Effector CD8-positive, alpha-beta T cell (primary cell): ENCODE measurements around the gene LDB3.
"Not testable (repeated sequence)": the region's sequence is repeated elsewhere in the genome, so short reads cannot be mapped to it uniquely, and the experiment has no call there.

Experiments used
- DNase-seq: peaks from one replicate; lab custom pipeline; 2025; lab: John Stamatoyannopoulos, UW
- total RNA-seq, 4 experiments: gene quantifications; one replicate each; lab custom pipeline; 2026; lab: John Stamatoyannopoulos, UW

LDB3 gene, protein sequence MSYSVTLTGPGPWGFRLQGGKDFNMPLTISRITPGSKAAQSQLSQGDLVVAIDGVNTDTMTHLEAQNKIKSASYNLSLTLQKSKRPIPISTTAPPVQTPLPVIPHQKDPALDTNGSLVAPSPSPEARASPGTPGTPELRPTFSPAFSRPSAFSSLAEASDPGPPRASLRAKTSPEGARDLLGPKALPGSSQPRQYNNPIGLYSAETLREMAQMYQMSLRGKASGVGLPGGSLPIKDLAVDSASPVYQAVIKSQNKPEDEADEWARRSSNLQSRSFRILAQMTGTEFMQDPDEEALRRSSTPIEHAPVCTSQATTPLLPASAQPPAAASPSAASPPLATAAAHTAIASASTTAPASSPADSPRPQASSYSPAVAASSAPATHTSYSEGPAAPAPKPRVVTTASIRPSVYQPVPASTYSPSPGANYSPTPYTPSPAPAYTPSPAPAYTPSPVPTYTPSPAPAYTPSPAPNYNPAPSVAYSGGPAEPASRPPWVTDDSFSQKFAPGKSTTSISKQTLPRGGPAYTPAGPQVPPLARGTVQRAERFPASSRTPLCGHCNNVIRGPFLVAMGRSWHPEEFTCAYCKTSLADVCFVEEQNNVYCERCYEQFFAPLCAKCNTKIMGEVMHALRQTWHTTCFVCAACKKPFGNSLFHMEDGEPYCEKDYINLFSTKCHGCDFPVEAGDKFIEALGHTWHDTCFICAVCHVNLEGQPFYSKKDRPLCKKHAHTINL
- total RNA-seq: 0 to 0.54 (median 0.23) reads per million in 4 experiments

- no peak for DNase-seq
These were observed at the start of gene LDB3 for GRCh38 chr10:86668297-86669165. TSS of gene LDB3 (plus strand) at chr10:86668511. CDS start at chr10:86668692, 181 bp downstream.

- no peak for DNase-seq
These were observed 40.0 kb upstream of the LDB3 start for GRCh38 chr10:86628311-86628710.

GRCh38 chr10:86630079-86630478, 38.2 kb upstream of the LDB3 start:
- no peak for DNase-seq

DNA sequence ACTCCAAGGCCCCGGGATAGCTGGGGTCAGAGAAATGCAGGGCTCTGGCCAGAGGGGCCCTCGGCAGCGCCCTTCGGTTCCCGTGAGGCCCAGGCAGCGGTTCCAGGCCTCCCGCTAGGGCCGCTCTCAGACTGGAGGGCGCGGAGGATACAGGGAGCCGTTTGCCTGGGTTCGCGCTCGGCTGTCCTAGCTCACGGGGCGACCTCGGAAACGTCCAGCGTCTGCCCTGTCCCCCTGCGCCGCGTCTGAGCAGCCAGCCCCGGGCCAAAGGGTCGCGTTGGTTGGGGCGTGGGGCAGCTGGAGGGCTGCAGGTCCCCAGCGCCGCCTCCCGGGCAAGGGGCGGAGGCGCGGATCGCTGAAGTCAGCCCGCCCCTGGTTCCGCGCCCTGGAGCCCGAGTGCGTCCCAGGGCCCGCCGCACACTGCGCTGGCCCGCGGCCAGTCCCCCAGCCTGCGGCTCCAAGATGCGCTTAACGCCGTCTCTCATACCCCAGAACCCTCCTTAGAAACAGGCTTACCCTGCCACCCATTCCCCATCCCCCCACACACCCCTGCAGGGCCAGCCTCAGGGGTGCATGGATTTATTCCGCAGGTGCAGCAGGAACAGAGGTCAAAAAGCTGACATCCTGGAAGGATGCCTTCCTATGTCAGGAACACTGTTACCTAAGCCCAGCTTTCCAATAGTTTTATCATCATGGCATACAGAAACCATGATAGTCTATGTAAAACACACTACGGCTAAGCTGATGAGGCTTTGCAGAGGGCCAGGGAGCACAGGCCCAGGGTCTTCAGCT, 36.1 kb upstream of the LDB3 start:
- DNase-seq: no peak

GRCh38 chr10:86632951-86633350, 35.4 kb upstream of the LDB3 start:
- no peak for DNase-seq

DNA sequence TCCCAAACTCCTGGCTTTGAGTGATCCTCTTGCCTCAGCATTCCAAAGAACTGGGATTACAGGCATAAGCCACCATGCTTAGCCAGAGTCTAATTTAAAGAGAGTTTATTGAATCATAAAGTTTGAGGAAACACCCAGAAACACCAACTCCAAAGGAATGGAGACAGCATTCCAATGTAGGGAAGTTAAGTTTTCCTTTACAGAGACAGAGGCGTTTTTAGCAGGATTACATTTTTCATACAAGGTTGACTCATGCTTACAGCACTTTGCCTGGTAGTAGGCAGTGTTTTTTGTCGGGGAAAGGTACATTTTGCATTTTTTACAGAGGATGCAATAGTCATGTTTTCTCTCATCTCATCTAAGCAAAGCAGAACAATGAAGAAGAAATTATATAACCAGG, 32.9 kb upstream of the LDB3 start:
- DNase-seq: no peak

DNA sequence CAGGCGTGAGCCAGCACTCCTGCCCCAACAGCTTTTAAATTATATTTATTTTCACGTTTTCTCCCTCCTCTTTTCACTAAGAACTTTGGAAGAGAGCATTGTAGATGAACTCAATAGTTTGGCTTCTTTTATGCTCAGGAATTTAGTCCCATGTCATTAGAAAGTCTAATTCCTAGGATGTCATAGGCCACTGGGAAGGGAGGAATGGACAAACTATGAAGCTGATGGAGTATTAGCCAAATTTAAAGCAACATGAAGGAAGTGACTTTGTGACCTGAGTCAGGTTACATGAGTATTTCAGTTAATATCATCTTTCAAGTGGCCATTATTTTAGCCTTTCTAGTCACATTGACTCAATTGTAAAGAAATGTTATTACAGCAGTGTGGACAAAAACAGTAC, 32.0 kb upstream of the LDB3 start:
- DNase-seq: no peak

DNA sequence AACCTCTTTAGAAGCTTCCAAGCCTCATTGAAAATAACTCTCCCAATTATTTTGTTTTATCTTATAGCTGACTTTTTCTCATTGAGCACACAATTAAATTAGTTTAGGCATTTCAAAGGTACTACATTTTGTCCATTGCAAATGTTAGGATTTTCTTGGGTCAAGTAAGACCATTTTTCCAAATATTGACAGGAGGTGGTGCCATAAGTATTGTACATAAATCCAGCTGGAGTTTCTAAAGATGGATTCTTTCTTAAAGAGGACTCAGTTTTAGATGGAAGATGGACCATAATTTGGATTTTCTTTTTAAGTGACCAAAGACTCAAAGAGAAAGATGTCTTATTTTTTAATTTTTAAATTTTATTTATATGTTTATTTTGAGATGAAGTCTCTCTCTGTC, 26.3 kb upstream of the LDB3 start:
- no peak for DNase-seq

- no peak for DNase-seq
These were observed 25.8 kb upstream of the LDB3 start for GRCh38 chr10:86642499-86642898.

- no peak for DNase-seq
These were observed 24.0 kb upstream of the LDB3 start for GRCh38 chr10:86644152-86644793.

DNA sequence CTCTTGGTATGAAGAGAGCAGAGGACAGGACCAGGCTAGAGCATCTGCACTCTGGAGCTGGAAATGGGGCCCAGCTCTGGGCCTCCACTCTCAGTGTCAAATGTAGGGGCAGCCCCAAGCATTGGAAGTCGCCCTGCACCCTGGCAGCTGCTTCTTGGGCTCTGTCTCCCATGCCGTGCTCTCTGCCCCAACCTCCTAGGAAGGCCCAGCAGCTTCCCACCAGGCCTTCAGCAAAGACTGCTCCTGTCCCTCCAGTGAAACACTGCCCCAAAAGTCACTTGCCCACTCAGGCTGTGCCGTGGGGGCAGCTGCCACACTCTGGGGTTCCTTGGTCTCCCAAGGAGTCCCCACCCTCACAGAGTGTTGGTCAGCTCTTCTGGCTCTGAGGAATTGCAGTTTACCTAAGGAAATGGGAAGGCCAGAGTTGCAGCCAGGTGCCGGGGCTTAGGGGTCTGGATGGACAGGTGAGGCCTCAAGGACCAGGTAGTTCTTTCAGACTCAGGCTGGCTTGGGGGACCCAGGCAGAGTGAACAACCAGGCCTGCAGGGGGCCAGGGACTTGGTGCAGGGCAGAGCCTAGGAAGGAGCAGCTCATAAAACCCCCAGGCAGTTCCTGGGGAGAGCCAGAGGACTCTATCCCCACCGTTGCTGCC, 23.4 kb upstream of the LDB3 start:
- no peak for DNase-seq

DNA sequence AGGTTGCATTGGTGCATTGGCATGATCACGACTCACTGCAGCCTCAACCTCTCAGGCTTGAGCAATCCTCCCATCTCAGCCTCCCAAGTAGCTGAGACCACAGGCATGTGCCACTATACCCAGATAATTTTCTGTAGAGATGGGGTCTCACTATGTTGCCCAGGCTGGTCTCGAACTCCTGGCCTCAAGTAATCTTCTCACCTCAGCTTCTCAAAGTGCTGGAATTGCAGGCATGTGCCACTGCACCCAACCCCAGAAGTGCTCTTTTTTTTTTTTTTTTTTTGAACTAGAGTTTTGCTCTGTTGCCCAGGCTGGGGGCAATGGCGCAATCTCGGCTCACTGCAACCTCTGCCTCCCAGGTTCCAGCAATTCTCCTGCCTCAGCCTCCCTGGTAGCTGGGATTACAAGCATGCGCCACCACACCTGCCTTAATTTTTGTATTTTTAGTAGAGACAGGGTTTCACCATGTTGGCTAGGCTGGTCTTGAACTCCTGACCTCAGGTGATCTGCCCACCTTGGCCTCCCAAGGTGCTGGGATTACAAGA, 22.6 kb upstream of the LDB3 start:
- DNase-seq: not testable (repeated sequence)

DNA sequence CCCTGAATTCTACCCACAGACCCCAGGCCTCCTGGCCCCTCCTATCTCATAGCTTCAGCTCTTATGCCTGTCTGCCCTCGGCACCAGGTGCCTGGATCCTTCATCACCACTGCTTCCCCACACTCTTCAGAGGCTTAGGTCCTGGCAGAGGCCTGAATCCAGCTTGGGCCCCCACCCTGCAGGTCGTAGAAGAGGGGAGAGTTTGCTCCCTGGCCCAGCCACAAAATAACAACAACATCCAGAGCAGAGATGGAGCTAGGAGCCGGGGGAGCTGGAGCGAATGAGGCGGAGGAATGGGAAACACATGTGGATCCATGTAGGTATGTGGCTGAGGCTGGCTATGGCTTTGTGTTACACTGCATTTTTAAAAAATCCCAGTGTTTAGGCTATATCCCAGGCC, 21.8 kb upstream of the LDB3 start:
- no peak for DNase-seq

GRCh38 chr10:86646933-86647332, 21.4 kb upstream of the LDB3 start:
- DNase-seq: no peak

DNA sequence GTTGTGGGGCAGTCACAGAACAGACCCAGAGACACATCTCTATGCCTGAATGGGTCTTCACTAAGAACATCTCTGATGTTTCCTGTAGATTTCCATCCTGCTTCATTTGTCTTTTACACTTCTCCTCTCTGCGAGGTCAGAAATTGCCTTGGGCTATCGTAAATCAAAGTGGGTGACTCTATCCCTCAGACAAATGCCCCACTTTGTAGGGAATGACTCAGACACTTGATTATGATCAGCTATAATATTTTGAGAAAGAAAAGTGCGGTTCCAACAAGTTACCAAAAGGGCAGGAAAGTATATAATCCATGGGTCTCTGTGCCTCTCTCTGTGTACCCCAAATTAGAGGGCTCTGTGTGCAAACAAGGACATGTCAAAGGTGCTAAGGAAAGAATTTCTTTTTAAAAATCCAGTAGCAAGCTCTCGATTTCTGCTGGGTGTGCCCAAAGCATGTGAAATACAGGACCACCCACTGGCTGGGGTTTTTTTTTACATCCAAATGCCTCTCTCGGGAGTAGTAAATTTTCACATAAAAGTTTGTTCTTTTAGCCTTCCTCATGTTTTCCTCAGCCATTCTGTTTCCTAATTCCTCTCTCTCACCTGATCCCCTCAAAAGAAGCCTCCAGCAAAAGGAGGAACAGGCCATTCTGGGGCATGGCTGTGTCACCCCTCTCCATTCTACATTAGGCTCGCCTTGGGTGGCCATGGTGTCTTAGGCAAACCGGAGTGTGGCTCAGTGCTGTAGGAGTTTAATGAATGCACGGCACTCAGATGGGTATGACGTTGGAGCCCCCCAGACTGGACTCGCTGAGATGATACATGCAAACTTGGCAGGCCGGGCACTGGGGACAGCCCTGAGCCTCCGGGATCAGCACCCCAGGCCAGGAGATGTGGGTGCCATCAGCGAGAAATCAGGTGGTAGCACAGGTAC, 20.3 kb upstream of the LDB3 start:
- no peak for DNase-seq

DNA sequence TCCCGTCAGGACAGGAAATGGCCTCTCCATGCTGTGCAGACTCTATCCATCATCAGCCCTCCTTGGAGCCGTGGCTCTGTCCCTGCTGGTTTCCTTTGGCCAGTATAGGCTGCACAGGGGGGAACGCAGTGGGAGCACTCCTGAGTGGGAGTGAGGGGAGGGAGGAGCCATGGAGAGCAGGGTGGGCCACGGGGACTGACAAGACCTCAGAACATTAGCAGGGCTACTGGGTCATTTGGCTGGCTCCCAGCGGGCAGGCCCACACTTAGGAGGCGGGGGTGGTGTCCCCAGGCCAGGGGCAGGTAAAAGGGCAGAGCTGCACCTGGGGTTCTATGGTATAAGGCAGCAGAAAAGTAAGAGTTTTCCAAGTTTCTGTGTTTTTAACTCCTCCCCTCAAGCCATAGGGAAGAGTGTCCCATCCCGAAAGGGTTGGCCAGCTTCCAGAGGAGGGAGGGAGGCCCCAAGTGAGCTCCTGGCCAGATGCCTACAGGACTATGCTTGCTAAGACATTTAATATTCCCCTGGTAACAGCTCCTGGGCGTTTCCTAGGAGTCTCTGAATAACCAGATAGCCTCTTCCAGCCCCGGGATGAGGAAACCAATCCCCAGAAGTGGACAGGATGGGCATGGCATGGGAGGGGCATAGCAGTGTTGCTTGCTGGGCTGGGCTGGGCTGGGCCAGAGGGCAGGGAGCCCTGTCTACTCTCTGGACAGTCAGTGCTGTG, 19.4 kb upstream of the LDB3 start:
- DNase-seq: no peak

DNA sequence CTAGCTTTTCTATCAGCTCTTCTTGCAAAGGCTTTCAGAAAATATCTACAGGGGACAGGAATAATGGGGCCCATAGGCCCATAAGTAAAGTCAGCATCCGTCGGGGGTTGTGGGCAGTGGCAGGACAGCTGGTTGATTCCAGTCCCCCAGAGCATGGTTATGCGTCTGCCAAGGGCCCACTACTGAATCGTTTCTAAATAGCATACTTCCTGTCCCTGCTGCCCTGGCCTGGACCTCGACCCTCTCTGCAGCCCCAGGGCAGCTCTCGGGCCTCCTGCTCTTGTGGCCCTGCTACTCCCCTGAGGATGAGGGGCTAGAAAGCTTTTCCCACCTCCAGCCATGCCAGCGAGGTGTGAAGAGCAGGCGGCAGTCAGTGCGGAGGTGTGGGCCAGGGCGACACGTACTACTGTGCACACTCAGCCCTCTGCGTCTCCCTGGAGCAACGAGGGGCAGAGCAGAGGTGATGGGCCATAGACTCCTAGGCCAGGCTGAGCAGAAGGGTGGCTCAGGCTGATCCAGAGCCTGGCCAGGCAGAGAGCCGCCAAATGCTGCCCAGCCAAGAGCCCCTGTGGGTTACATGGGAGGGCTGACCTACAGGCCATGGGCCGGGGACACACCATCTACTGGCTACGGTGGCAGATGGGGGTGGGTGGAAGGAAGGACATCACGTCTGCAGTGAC, 18.7 kb upstream of the LDB3 start:
- no peak for DNase-seq

- DNase-seq: no peak
These were observed 18.2 kb upstream of the LDB3 start for GRCh38 chr10:86650151-86650550.
